K562 (cell line): ENCODE data around the gene BMPER.

Experiments
- AFF4 ChIP-seq: sonication (generic); formaldehyde crosslinking; IDR thresholded peaks from 2 replicates; pipeline ENCODE4 v1.8.0; 2023; ENCODE audit warnings: mild to moderate bottlenecking, missing genetic modification reagents
- CTCF ChIP-seq, 3 experiments: IDR thresholded peaks in 2 of 3; conservative IDR thresholded peaks in 1 of 3; 2 replicates each; pipeline ENCODE4 v1.5.1; 2011 to 2012; ENCODE audit warnings: low read length in 3 of 3, mild to moderate bottlenecking in 3 of 3, control low read depth in 2 of 3, improper control_type of control experiment in 1 of 3, inconsistent platforms in 1 of 3, low read depth in 1 of 3, mixed read lengths in 1 of 3, moderate library complexity in 1 of 3; ENCODE audit not compliant: insufficient read depth in 2 of 3
- HIVEP1 ChIP-seq: fragments of 250-450 bp; sonication (Bioruptor Pico); IDR thresholded peaks from 2 replicates; pipeline ENCODE4 v1.4.0; 2020; ENCODE audit warnings: mild to moderate bottlenecking
- NCOA1 ChIP-seq: fragments of 450-650 bp; IDR thresholded peaks from 2 replicates; pipeline ENCODE4 v1.6.1; 2016; ENCODE audit warnings: low read depth
- NFYB ChIP-seq: IDR thresholded peaks from 2 replicates; pipeline ENCODE4 v1.6.1; 2011; ENCODE audit warnings: mild to moderate bottlenecking, moderate library complexity; ENCODE audit not compliant: insufficient read length; ENCODE audit errors: extremely low read depth
- ZNF717 ChIP-seq: fragments of 250-450 bp; sonication (Bioruptor Pico); IDR thresholded peaks from 2 replicates; pipeline ENCODE4 v1.5.0; 2021

DNA sequence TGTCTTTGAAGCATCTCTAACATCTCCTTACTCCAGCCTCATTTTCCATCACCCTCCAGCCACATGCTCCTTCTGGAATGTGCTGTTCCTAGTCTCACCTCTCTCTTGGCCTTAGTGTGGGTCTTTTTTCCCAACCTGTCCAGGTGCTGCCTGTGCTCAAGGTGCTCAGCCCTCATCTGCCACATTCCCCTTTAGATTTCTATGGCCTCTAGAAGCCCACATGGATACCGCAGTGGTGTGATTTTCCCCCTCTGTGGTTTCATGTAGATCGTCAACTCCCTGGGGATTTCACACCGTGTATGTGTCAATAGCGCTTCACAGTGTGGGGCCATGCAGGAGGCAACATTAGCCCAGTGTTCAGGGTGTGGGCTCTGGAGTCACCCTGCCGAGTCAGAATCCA, 32.5 kb downstream of the BMPER start:
- TF ChIP-seq CTCF (IDR thresholded peaks at IDR 0.05 in 2 of 3, conservative IDR thresholded peaks at IDR 0.05 in 1 of 3; ENCODE audit: insufficient read depth in 2 of 3, low read depth in 1 of 3, low read length in 3 of 3) (no peak), ZNF717 (CRISPR knock-in tag) (no peak), AFF4 (CRISPR knock-in tag) (no peak), NCOA1 (no peak), NFYB (no peak), HIVEP1 (CRISPR knock-in tag) (no peak)
